LNCAP (cell line): ENCODE measurements around the gene KCTD14.

Experiments used
- CTCF ChIP-seq: fragments of 450-650 bp; IDR thresholded peaks from 2 replicates; pipeline ENCODE4 v1.5.1; 2017; ENCODE audit warnings: mild to moderate bottlenecking

The KCTD14 gene

GRCh38 chr11:78044706-78045105, 21.6 kb upstream of the KCTD14 start:
- no peak for TF ChIP-seq CTCF

- TF ChIP-seq CTCF: no peak
Measured at GRCh38 chr11:78041843-78042440, 18.9 kb upstream of the KCTD14 start.

- TF ChIP-seq CTCF: no peak
Measured at GRCh38 chr11:78040691-78041379, 17.8 kb upstream of the KCTD14 start.

- TF ChIP-seq CTCF: no peak
Measured at GRCh38 chr11:78039919-78040671, 17.0 kb upstream of the KCTD14 start.

- no peak for TF ChIP-seq CTCF
Measured at GRCh38 chr11:78039391-78039918, 16.4 kb upstream of the KCTD14 start.

GRCh38 chr11:78038697-78039313, 15.7 kb upstream of the KCTD14 start:
- no peak for TF ChIP-seq CTCF

GRCh38 chr11:78037825-78038620, 14.9 kb upstream of the KCTD14 start:
- no peak for TF ChIP-seq CTCF
